GM10248 (cell line): ENCODE results near the gene DDRGK1.

Source experiments
- CTCF ChIA-PET: fragments of 300-600 bp; sonication (Branson Sonifier 250); formaldehyde crosslinking; extraction: SDS; loops from one replicate; lab custom pipeline; 2021; ENCODE audit warnings: antibody characterized with exemption; lab: Yijun Ruan, JAX
- POLR2A ChIA-PET: fragments of 350-650 bp; sonication (Branson Sonifier 250); formaldehyde crosslinking; extraction: SDS; loops from one replicate; lab custom pipeline; 2020; ENCODE audit warnings: antibody characterized with exemption; lab: Yijun Ruan, JAX
- DNase-seq: peaks from one replicate; pipeline ENCODE4 v3.0.0; 2012; ENCODE audit errors: extremely low spot score
- TF ChIP-seq, protein P1 (sequence below): IDR thresholded peaks from 2 replicates; pipeline ENCODE4 v1.5.1; 2012; ENCODE audit warnings: mild to moderate bottlenecking, low read depth; ENCODE audit errors: extremely low read depth, missing control alignments, control extremely low read depth

DDRGK1 gene

DNA sequence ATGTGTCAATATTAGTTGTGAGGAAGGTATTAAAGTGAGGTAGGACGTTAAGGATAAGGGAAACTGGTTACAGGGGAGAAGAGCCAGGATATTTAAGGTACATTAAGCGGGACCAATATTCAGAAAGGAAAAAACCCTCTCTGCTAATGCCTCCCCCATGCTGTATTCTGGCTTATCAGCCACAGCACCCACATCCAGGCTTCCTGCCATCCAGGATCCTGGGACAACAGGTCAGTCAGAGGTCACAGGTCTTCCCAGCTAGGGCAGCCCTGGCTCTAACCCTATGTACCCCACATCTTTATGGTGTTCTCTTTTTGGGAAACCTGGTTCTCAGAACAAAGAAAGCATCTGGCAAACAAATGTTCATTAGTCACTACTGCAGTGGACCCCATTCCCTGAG is 5.3 kb downstream of the DDRGK1 start:
- ChIA-PET POLR2A (no interaction called here), CTCF (interaction anchor here (1.3 kb wide), 1 partner anchor 19 kb away, joined by 5 read pairs; no protein-coding TSS in a partner anchor)
- DNase-seq = no peak
- TF ChIP-seq, protein P1, sequence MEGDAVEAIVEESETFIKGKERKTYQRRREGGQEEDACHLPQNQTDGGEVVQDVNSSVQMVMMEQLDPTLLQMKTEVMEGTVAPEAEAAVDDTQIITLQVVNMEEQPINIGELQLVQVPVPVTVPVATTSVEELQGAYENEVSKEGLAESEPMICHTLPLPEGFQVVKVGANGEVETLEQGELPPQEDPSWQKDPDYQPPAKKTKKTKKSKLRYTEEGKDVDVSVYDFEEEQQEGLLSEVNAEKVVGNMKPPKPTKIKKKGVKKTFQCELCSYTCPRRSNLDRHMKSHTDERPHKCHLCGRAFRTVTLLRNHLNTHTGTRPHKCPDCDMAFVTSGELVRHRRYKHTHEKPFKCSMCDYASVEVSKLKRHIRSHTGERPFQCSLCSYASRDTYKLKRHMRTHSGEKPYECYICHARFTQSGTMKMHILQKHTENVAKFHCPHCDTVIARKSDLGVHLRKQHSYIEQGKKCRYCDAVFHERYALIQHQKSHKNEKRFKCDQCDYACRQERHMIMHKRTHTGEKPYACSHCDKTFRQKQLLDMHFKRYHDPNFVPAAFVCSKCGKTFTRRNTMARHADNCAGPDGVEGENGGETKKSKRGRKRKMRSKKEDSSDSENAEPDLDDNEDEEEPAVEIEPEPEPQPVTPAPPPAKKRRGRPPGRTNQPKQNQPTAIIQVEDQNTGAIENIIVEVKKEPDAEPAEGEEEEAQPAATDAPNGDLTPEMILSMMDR = no peak

DNA sequence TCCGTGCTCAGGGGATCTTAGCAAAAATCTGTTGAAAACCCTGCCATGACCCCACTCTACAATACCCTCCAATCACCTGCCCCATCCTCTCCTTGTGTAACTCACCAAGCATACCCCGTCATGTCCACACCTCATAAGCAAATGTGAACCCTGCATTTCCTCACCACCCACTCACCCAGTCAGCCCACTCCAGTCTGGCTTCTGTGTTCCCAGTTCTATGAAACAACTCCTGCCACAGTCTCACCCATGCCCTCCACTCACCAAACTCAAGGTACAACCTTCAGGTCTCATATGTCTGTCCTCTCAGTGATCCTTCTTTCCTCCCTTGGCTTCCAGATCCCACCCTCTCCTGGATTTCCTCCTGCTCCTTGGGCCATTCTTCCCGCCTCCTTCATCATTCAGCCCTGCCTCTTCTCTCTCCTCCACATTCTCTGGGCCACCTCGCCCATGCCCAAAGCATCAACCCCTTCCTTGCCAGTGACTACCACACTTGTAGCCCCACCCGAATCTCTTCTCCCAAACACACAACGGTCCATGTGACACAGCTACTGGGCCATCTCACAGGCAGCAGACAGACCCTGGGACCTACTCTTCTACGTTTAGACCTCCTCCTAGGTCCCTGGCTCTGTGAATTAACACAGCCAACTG is 8.8 kb downstream of the DDRGK1 start:
- peak; percentile 9 for DNase-seq
- ChIA-PET POLR2A (no interaction called here), CTCF (interaction anchor here (0.6 kb wide), 1 partner anchor 80 kb away, joined by 3 read pairs; no protein-coding TSS in a partner anchor)
- TF ChIP-seq, protein P1 = no peak

DNA sequence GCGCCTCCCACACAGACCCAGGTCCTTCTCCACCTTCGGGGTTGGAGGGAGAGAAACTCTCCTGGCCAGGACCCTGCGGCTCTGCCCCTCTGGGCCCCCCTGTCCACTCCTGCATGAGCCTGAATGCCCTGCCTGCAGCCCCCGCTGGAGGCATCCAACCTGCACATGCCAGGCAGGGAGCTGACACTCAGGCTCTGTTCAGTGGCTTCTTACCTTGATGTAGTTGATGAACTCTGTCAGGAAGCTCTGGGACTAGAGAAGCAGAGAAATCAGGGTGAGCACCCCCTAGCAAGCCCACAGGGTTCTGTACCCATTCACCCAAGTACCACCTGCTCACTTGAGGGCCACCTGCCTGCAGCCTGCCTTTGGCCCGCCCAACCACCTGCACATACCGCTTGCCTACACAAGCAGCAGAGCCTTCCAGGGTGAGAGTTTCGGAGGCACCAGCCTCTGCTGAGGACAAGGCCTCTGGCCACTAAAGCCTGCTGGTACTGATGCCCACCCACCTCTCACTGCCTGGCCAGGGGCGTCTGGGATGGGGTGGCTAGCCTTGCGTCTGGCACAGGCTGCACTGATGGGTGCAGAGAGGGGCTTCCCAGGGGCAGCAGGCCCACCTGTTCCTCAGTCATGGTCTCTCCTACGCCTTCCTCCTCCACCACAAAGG is 9.7 kb downstream of the DDRGK1 start:
- CTCF ChIA-PET = no interaction called here
- no peak for DNase-seq
- POLR2A ChIA-PET = no interaction called here
- TF ChIP-seq, protein P1 = no peak

GRCh38 chr20:3193806-3194616 is 10.5 kb downstream of the DDRGK1 start:
- ChIA-PET POLR2A (no interaction called here), CTCF (no interaction called here)
- no peak for DNase-seq
- TF ChIP-seq, protein P1 = no peak

- POLR2A ChIA-PET = no interaction called here
- TF ChIP-seq, protein P1 = no peak
- DNase-seq = no peak
- CTCF ChIA-PET = interaction anchor here (1.2 to 1.3 kb wide), 3 partner anchors 26 to 76 kb away, joined by 3 to 4 read pairs (median 3); partner anchors contain the start of genes FASTKD5 and UBOX5
Observed at GRCh38 chr20:3192226-3193015, 12.1 kb downstream of the DDRGK1 start.
